DND-41 (cell line): Measurements from ENCODE around the gene MYL3.

Source experiments
- ATAC-seq: fragments of 200-7000 bp; cut with Tn5 transposase; 3 replicates; pipeline ENCODE4 v1.9.1; 2021; ENCODE audit warnings: low read depth; ENCODE audit not compliant: insufficient read depth
- DNase-seq: peaks from one replicate; pipeline ENCODE4 v3.0.0-alpha.2; 2020
- H2AFZ ChIP-seq: 2 replicates; pipeline ENCODE4 v1.6.0; 2012; ENCODE audit warnings: low read depth, low read length
- H3K27ac ChIP-seq: 2 replicates; pipeline ENCODE4 v1.5.1; 2012; ENCODE audit warnings: low read length, inconsistent platforms
- H3K27me3 ChIP-seq: fragments of 200-600 bp; sonication (generic); 2 replicates; pipeline ENCODE4 v1.6.0; 2012; ENCODE audit warnings: low read length, mild to moderate bottlenecking, inconsistent platforms; ENCODE audit not compliant: insufficient read depth, poor library complexity
- H3K36me3 ChIP-seq: 2 replicates; pipeline ENCODE4 v1.5.1; 2012; ENCODE audit warnings: low read length, inconsistent platforms; ENCODE audit not compliant: insufficient read depth
- H3K4me1 ChIP-seq: 2 replicates; pipeline ENCODE4 v1.5.1; 2012; ENCODE audit warnings: mild to moderate bottlenecking, low read length; ENCODE audit not compliant: insufficient read depth
- H3K4me2 ChIP-seq: 2 replicates; pipeline ENCODE4 v1.6.0; 2012; ENCODE audit warnings: mild to moderate bottlenecking, moderate library complexity, low read length, inconsistent platforms; ENCODE audit not compliant: insufficient read depth
- H3K4me3 ChIP-seq, 2 experiments: fragments of 200-600 bp in 1 of 2; shearing (Covaris generic) in 1 of 2; 2 replicates each; pipeline ENCODE4 v1.5.1; 2012 to 2016; ENCODE audit warnings: inconsistent platforms in 2 of 2, low read length in 2 of 2, mild to moderate bottlenecking in 2 of 2, low read depth in 1 of 2, moderate library complexity in 1 of 2
- H3K79me2 ChIP-seq: 2 replicates; pipeline ENCODE4 v1.6.0; 2012; ENCODE audit warnings: low read length, inconsistent platforms; ENCODE audit not compliant: insufficient read depth
- H3K9ac ChIP-seq: 2 replicates; pipeline ENCODE4 v1.6.0; 2012; ENCODE audit warnings: low read depth, mild to moderate bottlenecking, inconsistent platforms, low read length, moderate library complexity
- H3K9me3 ChIP-seq: 2 replicates; pipeline ENCODE4 v1.5.1; 2012; ENCODE audit warnings: low read length, moderate library complexity, mild to moderate bottlenecking, inconsistent platforms; ENCODE audit not compliant: insufficient read depth, severe bottlenecking
- H4K20me1 ChIP-seq: 2 replicates; pipeline ENCODE4 v1.6.0; 2012; ENCODE audit warnings: low read length; ENCODE audit not compliant: insufficient read depth
- CTCF ChIP-seq: IDR thresholded peaks from 2 replicates; pipeline ENCODE4 v1.5.1; 2012; ENCODE audit warnings: borderline replicate concordance, low read length, moderate library complexity, mild to moderate bottlenecking; ENCODE audit not compliant: poor library complexity, severe bottlenecking; ENCODE audit errors: extremely low read depth
- EZH2 ChIP-seq: IDR thresholded peaks from 3 replicates; pipeline ENCODE4 v1.6.1; 2012; ENCODE audit warnings: borderline replicate concordance, low read depth, mild to moderate bottlenecking, moderate library complexity, low read length, inconsistent platforms; ENCODE audit not compliant: severe bottlenecking

Gene MYL3

GRCh38 chr3:46833346-46834300, 29.6 kb downstream of the MYL3 start:
- TF ChIP-seq CTCF, result no peak
- TF ChIP-seq EZH2, result no peak
- Histone ChIP-seq H3K27ac (no peak overlapping the region), H3K9ac (no peak overlapping the region), H3K4me3 (no peak overlapping the region), H4K20me1 (no peaks in the 10 kb centered on the region), H3K4me2 (no peak overlapping the region), H3K36me3 (no peaks in the 10 kb centered on the region), H3K79me2 (no peaks in the 10 kb centered on the region), H2AFZ (no peak overlapping the region), H3K27me3 (no peaks in the 10 kb centered on the region), H3K9me3 (peaks cover 9% of the 10 kb centered on the region), H3K4me1 (no peaks in the 10 kb centered on the region)
- DNase-seq (no peak), ATAC-seq (no peak)

- ATAC-seq, result no peak
Measured at GRCh38 chr3:46831841-46832240, 31.4 kb downstream of the MYL3 start.

GRCh38 chr3:46831316-46831715, 31.9 kb downstream of the MYL3 start:
- H3K27ac ChIP-seq, result no peak overlapping the region
- H2AFZ ChIP-seq, result no peak overlapping the region
- no peak for TF ChIP-seq CTCF
- TF ChIP-seq EZH2, result no peak
- H3K9me3 ChIP-seq, result no peaks in the 10 kb centered on the region
- DNase-seq, result no peak
- no peak for ATAC-seq
- H3K36me3 ChIP-seq, result no peaks in the 10 kb centered on the region
- H3K79me2 ChIP-seq, result no peaks in the 10 kb centered on the region
- peaks cover 11% of the 10 kb centered on the region; the same call in 1 of the 2 replicates for H3K4me1 ChIP-seq
- H4K20me1 ChIP-seq, result no peaks in the 10 kb centered on the region
- H3K27me3 ChIP-seq, result no peaks in the 10 kb centered on the region
- H3K4me3 ChIP-seq, result no peak overlapping the region
- no peak overlapping the region for H3K9ac ChIP-seq
- H3K4me2 ChIP-seq, result no peak overlapping the region

More at GRCh38 chr3:46831841-46832240, 31.4 kb downstream of the MYL3 start:
- no peak for DNase-seq
- Histone ChIP-seq H2AFZ (no peak overlapping the region), H4K20me1 (no peaks in the 10 kb centered on the region), H3K9ac (no peak overlapping the region), H3K4me2 (no peak overlapping the region), H3K4me1 (peaks cover 10% of the 10 kb centered on the region; the same call in 1 of the 2 replicates), H3K27me3 (no peaks in the 10 kb centered on the region), H3K79me2 (no peaks in the 10 kb centered on the region), H3K36me3 (no peaks in the 10 kb centered on the region), H3K4me3 (no peak overlapping the region), H3K27ac (no peak overlapping the region), H3K9me3 (no peaks in the 10 kb centered on the region)
- TF ChIP-seq EZH2, result no peak
- TF ChIP-seq CTCF, result no peak
